Hematopoietic multipotent progenitor cell treated with erythropoietin and hydrocortisone succinate and interleukin-3 and kit ligand, for 8 days (in vitro differentiated cells): ENCODE data around the gene UBE2I.

ENCODE experiments used
- DNase-seq: peaks from one replicate; pipeline ENCODE4 v3.0.0-alpha.2; 2015

UBE2I gene

GRCh38 chr16:1364510-1364909 is 55.1 kb downstream of the UBE2I start:
- no peak for DNase-seq

- DNase-seq = no peak
These were observed 56.8 kb downstream of the UBE2I start for GRCh38 chr16:1366060-1366711.

GRCh38 chr16:1366712-1367299 is 57.4 kb downstream of the UBE2I start:
- DNase-seq = no peak

GRCh38 chr16:1367486-1368174 is 58.2 kb downstream of the UBE2I start:
- DNase-seq = no peak

GRCh38 chr16:1371054-1371978 is 61.9 kb downstream of the UBE2I start:
- no peak for DNase-seq

GRCh38 chr16:1372292-1372950 is 63.0 kb downstream of the UBE2I start:
- no peak for DNase-seq

GRCh38 chr16:1374418-1375297 is 65.2 kb downstream of the UBE2I start:
- no peak for DNase-seq

GRCh38 chr16:1375298-1375640 is 65.8 kb downstream of the UBE2I start:
- DNase-seq = no peak

GRCh38 chr16:1375741-1376410 is 66.4 kb downstream of the UBE2I start:
- DNase-seq = peak; percentile 42
